Measurements from ENCODE around the gene PPP1R12B.
"Not testable (repeated sequence)": the region's sequence is repeated elsewhere in the genome, so short reads cannot be mapped to it uniquely, and the experiment has no call there.

The PPP1R12B gene

GRCh38 chr1:202569393-202570322 is 221.2 kb downstream of the PPP1R12B start:
- no peak for ATAC-seq
- no peaks in the 10 kb centered on the region for H3K9me3 Mint-ChIP-seq
- no peak overlapping the region for H3K4me3 Mint-ChIP-seq
- H3K27ac Mint-ChIP-seq: no peak overlapping the region
- H3K4me1 Mint-ChIP-seq: peaks cover 32% of the 10 kb centered on the region
- peaks cover 28% of the 10 kb centered on the region for H3K36me3 Mint-ChIP-seq
- H3K27me3 Mint-ChIP-seq: no peaks in the 10 kb centered on the region

- Mint-ChIP-seq H3K9me3 (no peaks in the 10 kb centered on the region), H3K36me3 (peaks cover 36% of the 10 kb centered on the region), H3K4me1 (peaks cover 13% of the 10 kb centered on the region), H3K27ac (no peak overlapping the region), H3K27me3 (no peaks in the 10 kb centered on the region), H3K4me3 (no peak overlapping the region)
- ATAC-seq: no peak
Measured at GRCh38 chr1:202571719-202572339, 223.3 kb downstream of the PPP1R12B start.

GRCh38 chr1:202572867-202573266 is 224.4 kb downstream of the PPP1R12B start:
- Mint-ChIP-seq H3K4me3 (no peak overlapping the region), H3K27me3 (no peaks in the 10 kb centered on the region), H3K36me3 (peaks cover 31% of the 10 kb centered on the region), H3K27ac (no peak overlapping the region), H3K4me1 (peaks cover 3% of the 10 kb centered on the region), H3K9me3 (no peaks in the 10 kb centered on the region)
- ATAC-seq: no peak

- Mint-ChIP-seq H3K27me3 (no peaks in the 10 kb centered on the region), H3K27ac (no peak overlapping the region), H3K4me3 (no peak overlapping the region), H3K9me3 (no peaks in the 10 kb centered on the region), H3K4me1 (no peaks in the 10 kb centered on the region), H3K36me3 (peaks cover 35% of the 10 kb centered on the region)
- ATAC-seq: no peak
Measured at GRCh38 chr1:202575918-202576653, 227.6 kb downstream of the PPP1R12B start.

GRCh38 chr1:202576816-202577215 is 228.3 kb downstream of the PPP1R12B start:
- H3K27ac Mint-ChIP-seq: no peak overlapping the region
- H3K9me3 Mint-ChIP-seq: no peaks in the 10 kb centered on the region
- peaks cover 42% of the 10 kb centered on the region for H3K36me3 Mint-ChIP-seq
- ATAC-seq: no peak
- no peak overlapping the region for H3K4me3 Mint-ChIP-seq
- no peaks in the 10 kb centered on the region for H3K4me1 Mint-ChIP-seq
- H3K27me3 Mint-ChIP-seq: no peaks in the 10 kb centered on the region

GRCh38 chr1:202577381-202577780 is 228.9 kb downstream of the PPP1R12B start:
- H3K27ac Mint-ChIP-seq: no peak overlapping the region
- H3K4me3 Mint-ChIP-seq: no peak overlapping the region
- H3K4me1 Mint-ChIP-seq: no peaks in the 10 kb centered on the region
- ATAC-seq: no peak
- no peaks in the 10 kb centered on the region for H3K9me3 Mint-ChIP-seq
- peaks cover 42% of the 10 kb centered on the region for H3K36me3 Mint-ChIP-seq
- no peaks in the 10 kb centered on the region for H3K27me3 Mint-ChIP-seq

- Mint-ChIP-seq H3K4me3 (no peak overlapping the region), H3K4me1 (no peaks in the 10 kb centered on the region), H3K27me3 (no peaks in the 10 kb centered on the region), H3K27ac (no peak overlapping the region), H3K36me3 (peaks cover 36% of the 10 kb centered on the region), H3K9me3 (no peaks in the 10 kb centered on the region)
- ATAC-seq: no peak
Measured at GRCh38 chr1:202578001-202578504, 229.6 kb downstream of the PPP1R12B start.

- H3K4me3 Mint-ChIP-seq: no peak overlapping the region
- H3K27ac Mint-ChIP-seq: no peak overlapping the region
- no peaks in the 10 kb centered on the region for H3K4me1 Mint-ChIP-seq
- no peak for ATAC-seq
- H3K27me3 Mint-ChIP-seq: no peaks in the 10 kb centered on the region
- no peaks in the 10 kb centered on the region for H3K9me3 Mint-ChIP-seq
- H3K36me3 Mint-ChIP-seq: peaks cover 31% of the 10 kb centered on the region
Measured at GRCh38 chr1:202578565-202578964, 230.1 kb downstream of the PPP1R12B start.

GRCh38 chr1:202579806-202580205 is 231.3 kb downstream of the PPP1R12B start:
- no peaks in the 10 kb centered on the region for H3K27me3 Mint-ChIP-seq
- no peak overlapping the region for H3K27ac Mint-ChIP-seq
- H3K9me3 Mint-ChIP-seq: no peaks in the 10 kb centered on the region
- H3K36me3 Mint-ChIP-seq: peaks cover 30% of the 10 kb centered on the region
- ATAC-seq: no peak
- H3K4me1 Mint-ChIP-seq: no peaks in the 10 kb centered on the region
- no peak overlapping the region for H3K4me3 Mint-ChIP-seq

- Mint-ChIP-seq H3K27me3 (no peaks in the 10 kb centered on the region), H3K4me3 (no peak overlapping the region), H3K9me3 (no peaks in the 10 kb centered on the region), H3K36me3 (peaks cover 24% of the 10 kb centered on the region), H3K27ac (no peak overlapping the region), H3K4me1 (no peaks in the 10 kb centered on the region)
- ATAC-seq: no peak
Measured at GRCh38 chr1:202580619-202581018, 232.1 kb downstream of the PPP1R12B start.

- Mint-ChIP-seq H3K36me3 (peaks cover 24% of the 10 kb centered on the region), H3K4me1 (peaks cover 14% of the 10 kb centered on the region)
- H3K4me3 Mint-ChIP-seq, H3K9me3 Mint-ChIP-seq, H3K27me3 Mint-ChIP-seq, H3K27ac Mint-ChIP-seq, ATAC-seq: not testable (repeated sequence)
Measured at GRCh38 chr1:202582350-202582749, 233.9 kb downstream of the PPP1R12B start.

- Mint-ChIP-seq H3K27me3 (no peaks in the 10 kb centered on the region), H3K36me3 (peaks cover 24% of the 10 kb centered on the region), H3K27ac (no peak overlapping the region), H3K4me3 (no peak overlapping the region), H3K4me1 (peaks cover 16% of the 10 kb centered on the region), H3K9me3 (no peaks in the 10 kb centered on the region)
- no peak for ATAC-seq
Measured at GRCh38 chr1:202584707-202585589, 236.4 kb downstream of the PPP1R12B start.

GRCh38 chr1:202585590-202585933 is 237.1 kb downstream of the PPP1R12B start:
- Mint-ChIP-seq H3K36me3 (peaks cover 18% of the 10 kb centered on the region), H3K27ac (no peak overlapping the region), H3K27me3 (no peaks in the 10 kb centered on the region), H3K4me3 (no peak overlapping the region), H3K9me3 (no peaks in the 10 kb centered on the region), H3K4me1 (peaks cover 16% of the 10 kb centered on the region)
- ATAC-seq: no peak

GRCh38 chr1:202586018-202586821 is 237.7 kb downstream of the PPP1R12B start:
- H3K27ac Mint-ChIP-seq: no peak overlapping the region
- H3K9me3 Mint-ChIP-seq: no peaks in the 10 kb centered on the region
- H3K36me3 Mint-ChIP-seq: peaks cover 12% of the 10 kb centered on the region
- H3K27me3 Mint-ChIP-seq: no peaks in the 10 kb centered on the region
- no peak overlapping the region for H3K4me3 Mint-ChIP-seq
- ATAC-seq: peak; percentile 65
- peaks cover 16% of the 10 kb centered on the region for H3K4me1 Mint-ChIP-seq

All from stimulated activated memory B cell treated with anti-CD40 and anti-IgM and Interleukin-4, amounts not matched to agents 10 μg/mL and 1 μg/mL and 100 μg/mL, for 72 hours (primary cell).